22Rv1 (cell line): ENCODE measurements around the gene MAP4K1.

ENCODE experiments used
- ZFX ChIP-seq: fragments of 450-650 bp; IDR thresholded peaks from 2 replicates; pipeline ENCODE4 v1.6.1; 2017; ENCODE audit warnings: antibody characterized with exemption, borderline replicate concordance
- TF ChIP-seq, protein P1 (sequence below): fragments of 450-650 bp; IDR thresholded peaks from 2 replicates; pipeline ENCODE4 v1.5.1; 2017; ENCODE audit warnings: mild to moderate bottlenecking

DNA sequence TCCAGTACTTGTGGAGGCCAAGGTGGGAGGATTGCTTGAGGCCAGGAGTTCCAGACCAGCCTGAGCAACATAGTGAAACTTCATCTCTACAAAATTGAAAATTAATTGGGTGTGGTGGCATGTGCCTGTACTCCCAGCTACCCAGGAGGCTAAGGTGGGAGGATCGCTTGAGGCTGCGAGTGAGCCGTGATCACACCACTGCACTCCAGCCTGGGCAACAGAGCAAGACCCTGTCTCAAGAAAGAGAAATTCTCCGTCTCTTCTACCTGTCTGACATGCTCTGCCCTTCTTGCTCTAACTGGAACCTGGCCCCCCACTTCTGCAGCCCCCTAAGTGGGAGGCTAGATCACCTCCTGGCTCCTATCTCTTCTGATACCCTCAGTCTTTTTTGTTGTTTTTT is 8.6 kb upstream of the MAP4K1 start:
- TF ChIP-seq, protein P1, sequence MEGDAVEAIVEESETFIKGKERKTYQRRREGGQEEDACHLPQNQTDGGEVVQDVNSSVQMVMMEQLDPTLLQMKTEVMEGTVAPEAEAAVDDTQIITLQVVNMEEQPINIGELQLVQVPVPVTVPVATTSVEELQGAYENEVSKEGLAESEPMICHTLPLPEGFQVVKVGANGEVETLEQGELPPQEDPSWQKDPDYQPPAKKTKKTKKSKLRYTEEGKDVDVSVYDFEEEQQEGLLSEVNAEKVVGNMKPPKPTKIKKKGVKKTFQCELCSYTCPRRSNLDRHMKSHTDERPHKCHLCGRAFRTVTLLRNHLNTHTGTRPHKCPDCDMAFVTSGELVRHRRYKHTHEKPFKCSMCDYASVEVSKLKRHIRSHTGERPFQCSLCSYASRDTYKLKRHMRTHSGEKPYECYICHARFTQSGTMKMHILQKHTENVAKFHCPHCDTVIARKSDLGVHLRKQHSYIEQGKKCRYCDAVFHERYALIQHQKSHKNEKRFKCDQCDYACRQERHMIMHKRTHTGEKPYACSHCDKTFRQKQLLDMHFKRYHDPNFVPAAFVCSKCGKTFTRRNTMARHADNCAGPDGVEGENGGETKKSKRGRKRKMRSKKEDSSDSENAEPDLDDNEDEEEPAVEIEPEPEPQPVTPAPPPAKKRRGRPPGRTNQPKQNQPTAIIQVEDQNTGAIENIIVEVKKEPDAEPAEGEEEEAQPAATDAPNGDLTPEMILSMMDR = no peak
- no peak for TF ChIP-seq ZFX
